Stimulated activated CD8-positive, alpha-beta memory T cell treated with anti-CD3 and anti-CD28 coated beads, Interleukin-12 subunit alpha, Interleukin-12 subunit beta, amount 100 ng/mL, for 24 hours (primary cell): ENCODE results near the gene EFNA2.
"Not testable (repeated sequence)": the region's sequence is repeated elsewhere in the genome, so short reads cannot be mapped to it uniquely, and the experiment has no call there.

Experiments
- DNase-seq: peaks from one replicate; pipeline ENCODE4 v3.0.0-alpha.2; 2020; ENCODE audit errors: extremely low read depth

EFNA2 gene

GRCh38 chr19:1285737-1286360 is at the start of gene EFNA2:
Gene EFNA2, plus strand, starts transcription at chr19:1285873. Its CDS starts 296 bp downstream, at chr19:1286169.
- DNase-seq, result no peak

- no peak for DNase-seq
Measured at GRCh38 chr19:1236576-1236975, 49.1 kb upstream of the EFNA2 start.

GRCh38 chr19:1237027-1237659 is 48.5 kb upstream of the EFNA2 start:
- no peak for DNase-seq

- no peak for DNase-seq
Measured at GRCh38 chr19:1237754-1238368, 47.8 kb upstream of the EFNA2 start, which contains the start of gene CBARP. Gene CBARP, minus strand, starts transcription at chr19:1238005. Its CDS starts 1,905 bp downstream, at chr19:1236100.

DNA sequence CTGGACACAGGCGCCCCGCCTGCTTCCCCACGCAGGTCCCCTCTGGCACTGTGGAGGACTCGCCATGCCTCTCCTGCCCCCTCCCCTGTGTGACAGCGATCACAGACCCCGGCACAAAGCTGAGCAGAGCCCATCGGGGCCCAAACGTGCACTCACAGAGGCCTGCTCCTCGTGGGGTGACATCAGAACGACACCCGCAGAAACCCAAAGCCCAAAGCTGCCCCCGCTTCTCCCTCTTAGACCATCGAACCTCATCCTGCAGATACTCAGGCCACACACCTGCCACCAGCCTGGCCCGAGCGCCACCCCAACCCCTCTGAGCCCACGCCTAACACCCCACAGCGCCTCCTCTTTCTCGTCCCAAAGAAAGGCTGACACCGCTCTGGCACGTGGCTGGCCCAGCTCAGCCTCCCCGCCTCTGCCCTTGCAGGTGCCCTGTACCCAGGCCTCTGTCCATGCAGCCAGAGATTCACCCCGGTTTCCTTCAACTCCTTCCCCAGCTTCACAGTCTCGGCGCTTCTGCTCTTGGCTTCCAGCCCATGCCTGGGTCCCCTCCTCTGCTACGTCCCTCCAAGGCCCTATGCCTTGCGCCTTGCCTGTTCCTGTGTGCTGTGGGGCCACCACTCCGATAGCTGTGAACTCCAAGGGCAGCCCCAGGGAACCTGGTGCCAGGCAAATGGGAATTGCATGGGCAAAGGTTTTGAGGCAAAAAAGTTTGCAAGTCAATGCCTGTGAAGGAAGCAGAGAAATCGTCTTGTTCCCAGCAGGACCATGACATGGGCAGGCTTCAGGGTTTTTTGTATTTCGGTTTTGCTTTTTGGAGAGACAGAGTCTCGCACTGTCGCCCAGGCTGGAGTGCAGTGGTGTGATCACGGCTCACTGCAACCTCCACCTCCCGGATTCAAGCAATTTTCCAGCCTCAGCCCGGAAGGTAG is 47.0 kb upstream of the EFNA2 start:
- DNase-seq, result no peak

- DNase-seq, result no peak
Measured at GRCh38 chr19:1239420-1239795, 46.3 kb upstream of the EFNA2 start.

DNA sequence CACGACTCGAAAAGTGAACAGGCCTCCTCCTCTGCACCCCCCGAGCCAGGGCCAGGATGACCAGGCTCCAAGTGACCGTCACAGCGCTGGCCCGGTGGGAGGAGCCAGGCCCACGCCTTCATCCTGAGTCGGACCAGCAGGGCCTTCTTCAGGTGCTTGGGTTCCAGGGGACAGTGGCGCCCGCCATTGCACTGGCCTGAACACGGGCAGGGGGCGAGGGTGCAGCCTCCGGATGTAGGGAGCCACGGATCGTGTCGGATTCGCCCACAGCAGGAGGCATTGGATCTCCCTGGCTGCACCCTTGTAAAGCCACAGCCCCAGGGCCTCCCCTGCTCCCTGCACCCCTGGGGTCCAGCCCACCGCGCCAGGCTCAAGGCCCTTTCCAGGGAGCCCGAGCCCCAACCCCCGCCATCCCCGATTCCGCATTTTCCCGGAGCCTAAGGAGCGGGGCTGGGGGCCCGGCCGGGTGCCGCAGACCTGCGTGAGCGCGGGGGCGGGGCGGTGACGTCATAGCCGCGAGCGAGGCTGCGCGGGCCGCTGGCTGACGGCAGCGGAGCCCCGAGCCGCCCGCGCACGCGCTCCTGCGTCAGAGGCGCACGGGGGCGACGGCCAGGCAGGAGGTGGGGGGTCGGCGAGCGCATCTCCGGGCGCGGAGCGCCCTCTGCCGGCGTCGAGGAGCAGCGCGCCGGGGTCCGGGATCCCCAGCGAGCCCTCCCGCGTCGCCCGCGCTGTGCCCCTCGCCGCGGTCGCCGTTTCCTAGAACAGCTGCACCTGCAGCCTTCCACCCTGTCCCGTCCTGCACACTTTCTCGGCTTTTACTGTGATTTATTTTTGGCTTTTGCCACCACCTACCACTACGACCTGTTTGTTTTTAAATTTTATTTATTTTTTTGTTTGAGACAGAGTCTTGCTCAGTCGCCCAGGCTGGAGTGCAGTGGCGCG is 45.6 kb upstream of the EFNA2 start:
- DNase-seq, result peak; percentile 85

DNA sequence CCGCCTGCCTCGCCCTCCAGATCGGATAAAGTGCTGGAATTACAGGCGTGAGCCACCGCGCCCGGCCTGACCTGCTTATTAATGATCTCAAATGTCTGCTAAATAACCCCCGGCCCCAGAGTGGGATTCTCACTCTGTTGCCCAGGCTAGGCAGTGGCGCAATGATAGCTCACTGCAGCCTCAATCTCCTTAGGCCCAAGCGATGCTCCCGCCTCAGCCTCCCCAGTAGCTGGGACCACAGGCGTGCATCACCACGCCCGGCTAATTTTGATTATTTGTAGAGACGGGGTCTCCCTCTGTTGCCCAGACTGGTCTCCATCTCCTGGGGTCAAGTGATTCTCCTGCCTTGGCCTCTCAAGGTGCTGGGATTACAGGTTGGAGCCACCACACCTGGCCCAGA is 44.7 kb upstream of the EFNA2 start:
- no peak for DNase-seq

DNA sequence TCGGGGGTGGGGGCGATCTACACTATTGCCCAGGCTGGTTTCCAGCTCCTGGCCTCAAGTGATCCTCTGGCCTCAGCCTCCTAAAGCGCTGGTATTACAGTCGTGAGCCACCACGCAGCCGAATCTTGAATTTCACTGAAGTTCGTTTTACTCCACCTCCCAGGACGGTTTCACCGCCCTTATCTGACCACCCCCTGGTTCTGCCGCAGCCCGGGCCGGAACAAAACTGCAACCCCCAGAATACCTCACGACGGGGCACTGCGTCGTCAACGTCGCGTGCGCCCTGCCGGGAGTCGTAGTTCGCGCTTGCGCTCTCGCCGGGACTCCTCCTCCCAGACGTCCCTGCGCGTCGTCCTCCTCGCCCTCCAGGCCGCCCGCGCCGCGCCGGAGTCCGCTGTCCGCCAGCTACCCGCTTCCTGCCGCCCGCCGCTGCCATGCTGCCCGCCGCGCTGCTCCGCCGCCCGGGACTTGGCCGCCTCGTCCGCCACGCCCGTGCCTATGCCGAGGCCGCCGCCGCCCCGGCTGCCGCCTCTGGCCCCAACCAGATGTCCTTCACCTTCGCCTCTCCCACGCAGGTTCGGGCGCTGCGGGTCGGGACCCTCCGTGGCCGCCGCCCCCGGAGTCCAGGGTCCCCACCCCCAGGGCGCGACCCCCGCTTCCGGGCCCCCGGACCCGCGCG is 44.1 kb upstream of the EFNA2 start, which contains the start of gene ATP5F1D:
Gene ATP5F1D (plus strand): TSS at position 335 of the 679 bp plus-strand sequence. CDS start 100 bp downstream, at position 435.
- peak; percentile 79 for DNase-seq

DNA sequence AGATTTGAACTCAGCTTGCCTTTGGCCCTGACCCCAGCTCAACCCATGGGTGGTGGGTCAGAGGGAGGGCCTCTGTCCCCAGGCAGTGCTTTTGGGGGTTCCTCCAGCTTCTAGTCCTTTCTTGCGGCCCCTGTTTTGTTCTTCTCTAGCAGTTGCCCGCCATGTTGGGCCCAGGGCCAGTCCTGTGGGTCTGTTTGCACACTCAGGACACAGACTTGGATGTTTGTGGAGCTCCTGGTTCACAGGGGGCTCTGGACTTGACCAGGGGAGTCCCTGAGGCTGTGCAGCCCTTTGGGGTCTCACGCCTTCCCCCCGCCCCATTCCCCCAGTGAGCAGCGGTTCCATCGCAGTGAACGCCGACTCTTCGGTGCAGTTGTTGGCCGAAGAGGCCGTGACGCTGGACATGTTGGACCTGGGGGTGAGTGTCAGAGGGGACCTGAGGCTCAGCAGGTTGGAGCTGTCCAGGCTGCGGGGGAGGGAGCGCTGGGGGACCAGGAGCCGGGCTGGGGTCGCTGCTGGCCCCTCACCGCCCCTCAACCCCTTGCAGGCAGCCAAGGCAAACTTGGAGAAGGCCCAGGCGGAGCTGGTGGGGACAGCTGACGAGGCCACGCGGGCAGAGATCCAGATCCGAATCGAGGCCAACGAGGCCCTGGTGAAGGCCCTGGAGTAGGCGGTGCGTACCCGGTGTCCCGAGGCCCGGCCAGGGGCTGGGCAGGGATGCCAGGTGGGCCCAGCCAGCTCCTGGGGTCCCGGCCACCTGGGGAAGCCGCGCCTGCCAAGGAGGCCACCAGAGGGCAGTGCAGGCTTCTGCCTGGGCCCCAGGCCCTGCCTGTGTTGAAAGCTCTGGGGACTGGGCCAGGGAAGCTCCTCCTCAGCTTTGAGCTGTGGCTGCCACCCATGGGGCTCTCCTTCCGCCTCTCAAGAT is 41.6 kb upstream of the EFNA2 start:
- no peak for DNase-seq

DNA sequence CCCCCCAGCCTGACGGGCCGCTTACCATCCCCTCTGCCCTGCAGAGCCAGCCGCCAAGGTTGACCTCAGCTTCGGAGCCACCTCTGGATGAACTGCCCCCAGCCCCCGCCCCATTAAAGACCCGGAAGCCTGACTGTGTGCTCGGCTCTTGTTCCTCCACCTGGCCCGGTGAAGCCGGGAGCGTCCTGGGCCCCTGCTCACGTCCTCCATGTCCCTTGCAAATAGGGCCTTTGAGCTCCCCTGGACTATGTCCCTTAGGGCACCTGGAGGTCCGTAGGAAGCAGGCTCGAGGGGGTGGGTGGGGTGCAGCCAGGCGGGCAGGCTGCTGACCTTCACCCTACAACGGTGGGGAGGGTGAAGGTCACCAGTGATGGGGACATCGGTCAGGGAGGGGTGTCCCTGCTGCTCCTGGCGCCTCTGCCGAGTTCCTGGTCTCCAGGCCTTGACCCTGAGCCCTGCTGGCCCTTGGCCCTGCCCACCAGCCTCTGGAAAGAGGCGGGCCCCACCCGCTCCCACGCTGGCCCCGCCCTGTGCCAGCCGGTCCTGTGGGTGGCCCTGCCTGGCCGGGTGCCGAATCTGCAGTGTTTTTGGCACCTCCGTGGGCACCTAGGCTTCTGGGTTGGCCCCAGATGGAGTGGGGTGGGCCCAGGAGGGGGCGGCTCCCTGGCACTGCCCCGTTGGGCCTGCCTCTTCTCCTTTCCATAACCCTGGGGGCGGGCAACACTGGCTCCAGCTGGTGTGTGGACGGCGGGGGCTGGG is 40.8 kb upstream of the EFNA2 start:
- DNase-seq, result no peak

DNA sequence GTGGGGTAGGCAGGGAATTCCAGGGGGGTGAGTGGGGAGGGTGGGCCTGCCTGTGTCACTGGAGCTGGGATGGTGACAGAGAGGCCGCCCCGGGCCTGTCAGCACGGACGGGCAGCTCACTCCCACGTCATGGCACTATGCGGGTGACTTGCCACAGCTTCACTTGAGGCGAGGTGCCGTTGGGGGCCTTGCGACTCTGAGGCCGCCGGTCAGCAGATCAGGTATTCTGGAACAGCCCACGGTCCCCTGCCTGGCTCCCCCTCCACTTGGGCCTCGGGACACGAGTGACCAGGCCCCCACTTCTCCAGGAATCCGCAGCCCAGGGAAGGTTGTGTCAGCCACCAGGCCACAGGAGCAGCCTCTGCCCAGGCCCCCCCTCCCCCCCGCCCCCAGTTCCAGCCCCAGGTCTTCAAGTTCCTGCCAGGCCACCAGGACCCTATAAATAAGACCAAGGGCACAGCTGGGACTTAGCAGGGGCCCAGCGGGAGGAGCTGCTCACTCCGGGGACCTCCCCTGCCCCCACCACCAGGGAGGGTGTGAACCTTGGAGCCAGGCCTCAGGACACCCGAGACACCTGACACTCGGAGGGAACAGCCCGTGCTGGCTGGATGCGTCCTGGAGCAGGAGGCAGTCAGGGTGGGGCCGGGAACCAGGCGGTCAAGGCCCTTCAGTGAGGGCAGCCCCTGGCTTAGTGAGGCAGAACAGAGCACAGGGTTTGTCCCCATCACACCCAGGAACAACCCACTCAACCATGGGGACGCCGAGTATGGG is 40.0 kb upstream of the EFNA2 start:
- DNase-seq, result no peak

- DNase-seq, result not testable (repeated sequence)
Measured at GRCh38 chr19:1246265-1247087, 39.2 kb upstream of the EFNA2 start.

DNA sequence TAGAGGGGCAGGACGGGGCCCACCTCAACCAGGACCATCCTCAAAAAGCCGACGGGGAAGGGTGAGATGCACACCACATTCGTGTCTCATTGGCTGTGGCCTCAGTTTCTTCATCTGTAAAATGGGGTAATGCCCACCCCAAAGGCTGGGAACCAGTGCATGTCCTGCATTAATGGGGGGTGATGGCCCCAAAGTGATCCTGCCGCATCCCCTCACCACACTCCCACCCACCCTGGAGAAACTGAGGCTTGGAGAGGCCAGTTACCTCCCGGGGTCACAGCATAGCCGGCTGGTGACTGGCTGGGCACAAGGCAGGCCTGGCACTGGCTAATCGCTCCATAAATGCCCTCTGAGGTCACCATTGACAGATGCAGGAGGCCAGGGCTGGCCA is 37.9 kb upstream of the EFNA2 start:
- DNase-seq, result no peak

GRCh38 chr19:1248139-1248785 is 37.4 kb upstream of the EFNA2 start, which contains the start of gene MIDN:
Gene MIDN, plus strand, starts transcription at chr19:1248583. Its CDS starts 1,714 bp downstream, at chr19:1250297.
- DNase-seq, result no peak

DNA sequence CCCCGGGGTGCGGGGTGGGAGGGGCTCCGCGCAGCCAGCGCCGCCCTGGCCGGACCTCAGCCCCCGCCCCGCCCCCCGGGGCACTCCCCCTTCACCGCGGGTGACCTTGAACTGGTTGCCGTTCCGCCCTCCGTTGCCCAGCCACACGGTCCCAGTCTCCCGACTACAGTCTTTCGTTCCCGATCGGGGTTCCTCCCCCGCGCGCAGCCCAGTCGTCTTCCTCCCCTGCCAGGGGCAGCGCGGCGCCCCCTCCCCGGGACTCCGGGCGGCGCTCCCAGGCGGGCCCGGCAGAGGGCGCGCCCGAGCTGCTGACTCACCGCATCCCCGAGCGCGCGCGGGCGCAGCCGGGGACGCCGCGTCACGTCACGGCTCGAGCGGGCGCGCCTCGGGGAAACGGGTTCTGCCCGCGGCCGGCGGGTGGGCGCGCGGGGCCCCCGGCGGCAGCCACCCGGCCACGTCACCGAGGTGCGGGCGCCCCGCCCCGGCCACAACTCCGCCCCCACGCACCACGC is 36.8 kb upstream of the EFNA2 start:
- DNase-seq, result no peak
